Rectal smooth muscle tissue (tissue), 1 donor: ENCODE results near the gene IFI6.
"Not testable (repeated sequence)": the region's sequence is repeated elsewhere in the genome, so short reads cannot be mapped to it uniquely, and the experiment has no call there.

Experiments used
- H3K27ac ChIP-seq: one replicate; pipeline ENCODE4 v1.7.0; 2013; ENCODE audit warnings: low read depth, low read length, inconsistent platforms
- H3K27me3 ChIP-seq: one replicate; pipeline ENCODE4 v1.7.0; 2013; ENCODE audit warnings: low read length; ENCODE audit not compliant: control insufficient read depth, insufficient read depth
- H3K36me3 ChIP-seq: one replicate; pipeline ENCODE4 v1.7.0; 2013; ENCODE audit warnings: low read length; ENCODE audit not compliant: control insufficient read depth, insufficient read depth
- H3K4me1 ChIP-seq: one replicate; pipeline ENCODE4 v1.7.0; 2013; ENCODE audit warnings: low read length; ENCODE audit not compliant: control insufficient read depth, insufficient read depth
- H3K4me3 ChIP-seq: one replicate; pipeline ENCODE4 v1.7.0; 2013; ENCODE audit warnings: low read length
- H3K9ac ChIP-seq: one replicate; pipeline ENCODE4 v1.7.0; 2013; ENCODE audit warnings: low read length

The IFI6 gene

GRCh38 chr1:27671964-27672749, at the start of gene IFI6:
Gene IFI6 (minus strand): TSS chr1:27672192. CDS start chr1:27669314, 2,878 bp downstream.
- H3K36me3 ChIP-seq: no peaks in the 10 kb centered on the region
- H3K27me3 ChIP-seq: no peaks in the 10 kb centered on the region
- H3K27ac ChIP-seq: peak within 1 kb of the TSS; percentile 74
- peak within 1 kb of the TSS; percentile 43 for H3K9ac ChIP-seq
- H3K4me3 ChIP-seq: peak within 1 kb of the TSS; percentile 69
- H3K4me1 ChIP-seq: peaks cover 8% of the 10 kb centered on the region

GRCh38 chr1:27719286-27720251, 47.6 kb upstream of the IFI6 start:
- H3K27me3 ChIP-seq: no peaks in the 10 kb centered on the region
- H3K27ac ChIP-seq: no peak overlapping the region
- no peaks in the 10 kb centered on the region for H3K36me3 ChIP-seq
- H3K4me3 ChIP-seq: no peak overlapping the region
- H3K4me1 ChIP-seq: no peaks in the 10 kb centered on the region
- H3K9ac ChIP-seq: no peak overlapping the region

- no peak overlapping the region for H3K9ac ChIP-seq
These were observed 44.4 kb upstream of the IFI6 start for GRCh38 chr1:27716262-27716895.

GRCh38 chr1:27713869-27714513, 42.0 kb upstream of the IFI6 start:
- Histone ChIP-seq H3K4me3 (no peak overlapping the region), H3K27me3 (no peaks in the 10 kb centered on the region)

More at GRCh38 chr1:27716262-27716895, 44.4 kb upstream of the IFI6 start:
- H3K27me3 ChIP-seq: no peaks in the 10 kb centered on the region
- no peaks in the 10 kb centered on the region for H3K36me3 ChIP-seq
- H3K27ac ChIP-seq: no peak overlapping the region
- no peaks in the 10 kb centered on the region for H3K4me1 ChIP-seq
- H3K4me3 ChIP-seq: no peak overlapping the region

GRCh38 chr1:27713139-27713725, 41.2 kb upstream of the IFI6 start:
- no peak overlapping the region for H3K9ac ChIP-seq
- H3K36me3 ChIP-seq: no peaks in the 10 kb centered on the region
- H3K27me3 ChIP-seq: no peaks in the 10 kb centered on the region
- no peak overlapping the region for H3K4me3 ChIP-seq
- H3K27ac ChIP-seq: no peak overlapping the region
- H3K4me1 ChIP-seq: no peaks in the 10 kb centered on the region

More at GRCh38 chr1:27713869-27714513, 42.0 kb upstream of the IFI6 start:
- Histone ChIP-seq H3K9ac (no peak overlapping the region), H3K36me3 (no peaks in the 10 kb centered on the region), H3K4me1 (no peaks in the 10 kb centered on the region), H3K27ac (no peak overlapping the region)

GRCh38 chr1:27710574-27710973, 38.6 kb upstream of the IFI6 start:
- no peaks in the 10 kb centered on the region for H3K36me3 ChIP-seq
- no peaks in the 10 kb centered on the region for H3K27me3 ChIP-seq
- no peak overlapping the region for H3K4me3 ChIP-seq
- no peak overlapping the region for H3K27ac ChIP-seq
- H3K4me1 ChIP-seq: no peaks in the 10 kb centered on the region
- no peak overlapping the region for H3K9ac ChIP-seq

GRCh38 chr1:27705545-27705944, 33.6 kb upstream of the IFI6 start:
- no peak overlapping the region for H3K27ac ChIP-seq
- no peak overlapping the region for H3K4me3 ChIP-seq
- H3K9ac ChIP-seq: no peak overlapping the region
- H3K27me3 ChIP-seq: no peaks in the 10 kb centered on the region
- H3K36me3 ChIP-seq: no peaks in the 10 kb centered on the region
- H3K4me1 ChIP-seq: no peaks in the 10 kb centered on the region

GRCh38 chr1:27704958-27705357, 33.0 kb upstream of the IFI6 start:
- no peaks in the 10 kb centered on the region for H3K4me1 ChIP-seq
- H3K27ac ChIP-seq: no peak overlapping the region
- no peak overlapping the region for H3K9ac ChIP-seq
- no peaks in the 10 kb centered on the region for H3K36me3 ChIP-seq
- H3K4me3 ChIP-seq: no peak overlapping the region
- no peaks in the 10 kb centered on the region for H3K27me3 ChIP-seq

- H3K4me3 ChIP-seq, H3K27ac ChIP-seq, H3K9ac ChIP-seq, H3K36me3 ChIP-seq, H3K4me1 ChIP-seq, H3K27me3 ChIP-seq: not testable (repeated sequence)
These were observed 24.8 kb upstream of the IFI6 start for GRCh38 chr1:27696835-27697234.

- no peak overlapping the region for H3K27ac ChIP-seq
- no peaks in the 10 kb centered on the region for H3K36me3 ChIP-seq
These were observed 18.2 kb upstream of the IFI6 start for GRCh38 chr1:27690183-27690582.

GRCh38 chr1:27689423-27690173, 17.6 kb upstream of the IFI6 start:
- Histone ChIP-seq H3K9ac (no peak overlapping the region), H3K4me1 (no peaks in the 10 kb centered on the region), H3K27ac (no peak overlapping the region), H3K27me3 (no peaks in the 10 kb centered on the region), H3K4me3 (no peak overlapping the region), H3K36me3 (no peaks in the 10 kb centered on the region)

More at GRCh38 chr1:27690183-27690582, 18.2 kb upstream of the IFI6 start:
- no peak overlapping the region for H3K4me3 ChIP-seq
- H3K9ac ChIP-seq: no peak overlapping the region
- H3K4me1 ChIP-seq: no peaks in the 10 kb centered on the region
- no peaks in the 10 kb centered on the region for H3K27me3 ChIP-seq
